HG03442 (cell line): ENCODE results near the gene SV2C.
"Not testable (repeated sequence)": the region's sequence is repeated elsewhere in the genome, so short reads cannot be mapped to it uniquely, and the experiment has no call there.

Experiments
- ATAC-seq: cut with Tn5 transposase; IDR thresholded peaks from one replicate; pipeline ENCODE4 v1.9.1; 2021; ENCODE audit warnings: mild to moderate bottlenecking, moderate library complexity; ENCODE audit not compliant: unreplicated experiment

SV2C gene

GRCh38 chr5:76199336-76200318, 116.4 kb downstream of the SV2C start:
- no peak for ATAC-seq

- no peak for ATAC-seq
Observed at GRCh38 chr5:76202182-76202581, 119.0 kb downstream of the SV2C start.

- ATAC-seq: no peak
Observed at GRCh38 chr5:76204191-76204590, 121.0 kb downstream of the SV2C start.

- no peak for ATAC-seq
Observed at GRCh38 chr5:76204713-76205112, 121.5 kb downstream of the SV2C start.

- no peak for ATAC-seq
Observed at GRCh38 chr5:76207120-76207519, 123.9 kb downstream of the SV2C start.

GRCh38 chr5:76209297-76209696, 126.1 kb downstream of the SV2C start:
- no peak for ATAC-seq

- ATAC-seq: no peak
Observed at GRCh38 chr5:76210946-76211345, 127.8 kb downstream of the SV2C start.

GRCh38 chr5:76213858-76214257, 130.7 kb downstream of the SV2C start:
- ATAC-seq: no peak

- ATAC-seq: no peak
Observed at GRCh38 chr5:76216748-76217147, 133.6 kb downstream of the SV2C start.

GRCh38 chr5:76219636-76220035, 136.5 kb downstream of the SV2C start:
- ATAC-seq: no peak

GRCh38 chr5:76221311-76221710, 138.1 kb downstream of the SV2C start:
- no peak for ATAC-seq

- no peak for ATAC-seq
Observed at GRCh38 chr5:76222318-76222717, 139.1 kb downstream of the SV2C start.

- no peak for ATAC-seq
Observed at GRCh38 chr5:76223696-76224095, 140.5 kb downstream of the SV2C start.

- no peak for ATAC-seq
Observed at GRCh38 chr5:76224898-76225297, 141.7 kb downstream of the SV2C start.

GRCh38 chr5:76225336-76225735, 142.2 kb downstream of the SV2C start:
- ATAC-seq: no peak

GRCh38 chr5:76229900-76230299, 146.7 kb downstream of the SV2C start:
- no peak for ATAC-seq

- ATAC-seq: no peak
Observed at GRCh38 chr5:76230711-76231285, 147.6 kb downstream of the SV2C start.

GRCh38 chr5:76234665-76235064, 151.5 kb downstream of the SV2C start:
- no peak for ATAC-seq

GRCh38 chr5:76236684-76237083, 153.5 kb downstream of the SV2C start:
- no peak for ATAC-seq

GRCh38 chr5:76240336-76240735, 157.2 kb downstream of the SV2C start:
- ATAC-seq: no peak

GRCh38 chr5:76242155-76242554, 159.0 kb downstream of the SV2C start:
- not testable (repeated sequence) for ATAC-seq

GRCh38 chr5:76245590-76245989, 162.4 kb downstream of the SV2C start:
- ATAC-seq: no peak
